Ovary (tissue), 3 donors: Measurements from ENCODE around the gene ZBED3.

Experiments
- CTCF ChIP-seq, 3 donors: fragments of 450-650 bp in 2 of 3; fragments of 200-600 bp in 1 of 3; IDR thresholded peaks; one replicate each; pipeline versions ENCODE4 v1.5.1 to v1.8.0; 2016 to 2022; ENCODE audit warnings: antibody characterized with exemption in 3 of 3, mild to moderate bottlenecking in 1 of 3
- EP300 ChIP-seq: sonication (generic); formaldehyde crosslinking; IDR thresholded peaks from one replicate; pipeline ENCODE4 v1.6.1; 2017; ENCODE audit warnings: antibody characterized with exemption
- POLR2A ChIP-seq: fragments of 450-650 bp; IDR thresholded peaks from one replicate; pipeline ENCODE4 v1.6.1; 2017; ENCODE audit warnings: antibody characterized with exemption, mild to moderate bottlenecking, moderate library complexity
- donor health status: DM: no; HTN: no; CAD: no.

DNA sequence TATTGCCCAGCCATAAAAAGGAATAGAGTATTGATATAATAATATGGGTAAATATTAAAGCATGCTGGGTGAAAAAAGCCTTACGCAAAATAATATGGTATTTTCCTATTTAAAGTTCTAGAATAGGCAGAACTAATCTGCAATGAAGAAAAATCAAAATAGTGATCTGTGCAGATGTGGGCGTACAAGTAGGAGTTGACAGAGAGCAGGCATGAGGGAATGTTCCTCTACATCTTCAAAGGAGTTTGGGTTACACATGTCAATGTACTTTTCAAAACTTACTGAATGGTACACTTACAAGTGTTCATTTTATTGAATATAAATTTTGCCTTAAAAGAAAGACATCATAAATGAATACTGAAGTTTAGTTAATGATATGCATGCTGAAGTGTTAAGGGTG, 33.0 kb upstream of the ZBED3 start:
- no peak for TF ChIP-seq EP300
- TF ChIP-seq CTCF (IDR thresholded peaks at IDR 0.05) = no peak
- TF ChIP-seq POLR2A = no peak
